ENCODE results near the gene STPG3. TPM values are rescaled to one million over a fixed set of nuclear protein-coding genes. Genes with fewer than 3 reads are reported as not detected.
"Not testable (repeated sequence)": the region's sequence is repeated elsewhere in the genome, so short reads cannot be mapped to it uniquely, and the experiment has no call there.

STPG3 gene
- total and polyA plus RNA-seq, 5 donors from 2014 or later: not detected

GRCh38 chr9:137256362-137256761 lies 5.3 kb downstream of the STPG3 start:
- ATAC-seq (ENCODE audit: low read depth in 2 of 2): no peak
- Mint-ChIP-seq H3K4me1 (peaks cover 0 to 26% (median 3%) of the 10 kb centered on the region in 4 donors), H3K4me3 (peak overlapping the region; percentile 18 to 92 (median 85)), H3K9me3 (no peaks in the 10 kb centered on the region), H3K27me3 (no peaks in the 10 kb centered on the region), H3K36me3 (peaks cover 7% of the 10 kb centered on the region), H3K27ac (peak overlapping the region in 1 of 3 donors; percentile 67)
- no peak for DNase-seq
- H3K9me3 ChIP-seq (ENCODE audit: control insufficient read depth in 2 of 2, low read length in 2 of 2): no peaks in the 10 kb centered on the region
- peaks cover 12% of the 10 kb centered on the region for H3K36me3 ChIP-seq (ENCODE audit: control insufficient read depth, insufficient read depth, low read length)
- H3K4me3 ChIP-seq (ENCODE audit: low read depth, low read length): peak overlapping the region; percentile 53
- H3K27me3 ChIP-seq (ENCODE audit: control insufficient read depth, insufficient read depth, low read length): no peaks in the 10 kb centered on the region
- H3K27ac ChIP-seq (ENCODE audit: insufficient read depth, low read length, poor library complexity, severe bottlenecking): no peak overlapping the region
- peaks cover 27% of the 10 kb centered on the region for H3K4me1 ChIP-seq (ENCODE audit: control insufficient read depth, insufficient read depth, low read length, poor library complexity, severe bottlenecking)

GRCh38 chr9:137256856-137257255 lies 5.8 kb downstream of the STPG3 start:
- Histone ChIP-seq H3K4me1 (ENCODE audit: control insufficient read depth, insufficient read depth, low read length, poor library complexity, severe bottlenecking) (peaks cover 27% of the 10 kb centered on the region), H3K27me3 (ENCODE audit: control insufficient read depth, insufficient read depth, low read length) (no peaks in the 10 kb centered on the region), H3K36me3 (ENCODE audit: control insufficient read depth, insufficient read depth, low read length) (peaks cover 12% of the 10 kb centered on the region), H3K4me3 (ENCODE audit: low read depth, low read length) (no peak overlapping the region), H3K9me3 (ENCODE audit: control insufficient read depth in 2 of 2, low read length in 2 of 2) (no peaks in the 10 kb centered on the region), H3K27ac (ENCODE audit: insufficient read depth, low read length, poor library complexity, severe bottlenecking) (no peak overlapping the region)
- Mint-ChIP-seq H3K9me3 (no peaks in the 10 kb centered on the region), H3K4me1 (peaks cover 0 to 30% (median 4%) of the 10 kb centered on the region in 4 donors), H3K36me3 (peaks cover 11% of the 10 kb centered on the region), H3K27me3 (no peaks in the 10 kb centered on the region), H3K27ac (peak overlapping the region in 1 of 3 donors; percentile 11), H3K4me3 (peak overlapping the region; percentile 18 to 92 (median 85))
- DNase-seq (no peak), ATAC-seq (ENCODE audit: low read depth in 2 of 2) (no peak)

- not testable (repeated sequence) for DNase-seq; H3K27ac ChIP-seq (ENCODE audit: insufficient read depth, low read length, poor library complexity, severe bottlenecking); H3K27me3 Mint-ChIP-seq; H3K4me3 ChIP-seq (ENCODE audit: low read depth, low read length); H3K27me3 ChIP-seq (ENCODE audit: control insufficient read depth, insufficient read depth, low read length); H3K4me3 Mint-ChIP-seq; H3K27ac Mint-ChIP-seq; H3K9me3 ChIP-seq (ENCODE audit: control insufficient read depth in 2 of 2, low read length in 2 of 2); H3K4me1 Mint-ChIP-seq; ATAC-seq (ENCODE audit: low read depth in 2 of 2); H3K4me1 ChIP-seq (ENCODE audit: control insufficient read depth, insufficient read depth, low read length, poor library complexity, severe bottlenecking); H3K9me3 Mint-ChIP-seq
- peaks cover 30% of the 10 kb centered on the region for H3K36me3 ChIP-seq (ENCODE audit: control insufficient read depth, insufficient read depth, low read length)
- peaks cover 12% of the 10 kb centered on the region for H3K36me3 Mint-ChIP-seq
Observed at GRCh38 chr9:137262173-137262908, 11.3 kb downstream of the STPG3 start.

GRCh38 chr9:137262909-137263285 lies 11.8 kb downstream of the STPG3 start:
- Histone ChIP-seq H3K4me1 (ENCODE audit: control insufficient read depth, insufficient read depth, low read length, poor library complexity, severe bottlenecking) (no peaks in the 10 kb centered on the region), H3K27ac (ENCODE audit: insufficient read depth, low read length, poor library complexity, severe bottlenecking) (no peak overlapping the region), H3K36me3 (ENCODE audit: control insufficient read depth, insufficient read depth, low read length) (peaks cover 30% of the 10 kb centered on the region), H3K27me3 (ENCODE audit: control insufficient read depth, insufficient read depth, low read length) (no peaks in the 10 kb centered on the region), H3K9me3 (ENCODE audit: control insufficient read depth in 2 of 2, low read length in 2 of 2) (no peaks in the 10 kb centered on the region), H3K4me3 (ENCODE audit: low read depth, low read length) (no peak overlapping the region)
- Mint-ChIP-seq H3K4me3 (no peak overlapping the region), H3K27ac (no peak overlapping the region), H3K4me1 (peaks cover 0 to 10% (median 1%) of the 10 kb centered on the region in 4 donors), H3K27me3 (no peaks in the 10 kb centered on the region), H3K36me3 (peaks cover 12% of the 10 kb centered on the region), H3K9me3 (no peaks in the 10 kb centered on the region)
- ATAC-seq (ENCODE audit: low read depth in 2 of 2) (no peak), DNase-seq (no peak)

- Histone ChIP-seq H3K4me1 (ENCODE audit: control insufficient read depth, insufficient read depth, low read length, poor library complexity, severe bottlenecking) (no peaks in the 10 kb centered on the region), H3K9me3 (ENCODE audit: control insufficient read depth in 2 of 2, low read length in 2 of 2) (no peaks in the 10 kb centered on the region), H3K27me3 (ENCODE audit: control insufficient read depth, insufficient read depth, low read length) (no peaks in the 10 kb centered on the region), H3K4me3 (ENCODE audit: low read depth, low read length) (no peak overlapping the region), H3K27ac (ENCODE audit: insufficient read depth, low read length, poor library complexity, severe bottlenecking) (no peak overlapping the region), H3K36me3 (ENCODE audit: control insufficient read depth, insufficient read depth, low read length) (peaks cover 30% of the 10 kb centered on the region)
- Mint-ChIP-seq H3K27me3 (no peaks in the 10 kb centered on the region), H3K4me3 (no peak overlapping the region), H3K36me3 (peaks cover 13% of the 10 kb centered on the region), H3K27ac (no peak overlapping the region), H3K9me3 (no peaks in the 10 kb centered on the region), H3K4me1 (peaks cover 0 to 11% (median 1%) of the 10 kb centered on the region in 4 donors)
- ATAC-seq (ENCODE audit: low read depth in 2 of 2) (no peak), DNase-seq (no peak)
Observed at GRCh38 chr9:137263506-137263905, 12.4 kb downstream of the STPG3 start.

- DNase-seq (no peak), ATAC-seq (ENCODE audit: low read depth in 2 of 2) (no peak)
- Histone ChIP-seq H3K4me3 (ENCODE audit: low read depth, low read length) (no peak overlapping the region), H3K9me3 (ENCODE audit: control insufficient read depth in 2 of 2, low read length in 2 of 2) (no peaks in the 10 kb centered on the region), H3K4me1 (ENCODE audit: control insufficient read depth, insufficient read depth, low read length, poor library complexity, severe bottlenecking) (no peaks in the 10 kb centered on the region), H3K27me3 (ENCODE audit: control insufficient read depth, insufficient read depth, low read length) (no peaks in the 10 kb centered on the region), H3K36me3 (ENCODE audit: control insufficient read depth, insufficient read depth, low read length) (peaks cover 31% of the 10 kb centered on the region), H3K27ac (ENCODE audit: insufficient read depth, low read length, poor library complexity, severe bottlenecking) (no peak overlapping the region)
- Mint-ChIP-seq H3K4me3 (no peak overlapping the region), H3K36me3 (peaks cover 14% of the 10 kb centered on the region), H3K9me3 (no peaks in the 10 kb centered on the region), H3K27me3 (no peaks in the 10 kb centered on the region), H3K27ac (no peak overlapping the region), H3K4me1 (peaks cover 0 to 14% (median 3%) of the 10 kb centered on the region in 4 donors)
Observed at GRCh38 chr9:137264067-137264466, 13.0 kb downstream of the STPG3 start.

- no peaks in the 10 kb centered on the region for H3K4me1 ChIP-seq (ENCODE audit: control insufficient read depth, insufficient read depth, low read length, poor library complexity, severe bottlenecking)
- no peaks in the 10 kb centered on the region for H3K9me3 ChIP-seq (ENCODE audit: control insufficient read depth in 2 of 2, low read length in 2 of 2)
- Mint-ChIP-seq H3K36me3 (peaks cover 19% of the 10 kb centered on the region), H3K4me1 (peaks cover 0 to 13% (median 5%) of the 10 kb centered on the region in 4 donors), H3K27me3 (no peaks in the 10 kb centered on the region), H3K9me3 (no peaks in the 10 kb centered on the region), H3K27ac (no peak overlapping the region), H3K4me3 (no peak overlapping the region)
- ATAC-seq (ENCODE audit: low read depth in 2 of 2) (no peak), DNase-seq (no peak)
- peaks cover 34% of the 10 kb centered on the region for H3K36me3 ChIP-seq (ENCODE audit: control insufficient read depth, insufficient read depth, low read length)
- H3K27ac ChIP-seq (ENCODE audit: insufficient read depth, low read length, poor library complexity, severe bottlenecking): no peak overlapping the region
- H3K27me3 ChIP-seq (ENCODE audit: control insufficient read depth, insufficient read depth, low read length): no peaks in the 10 kb centered on the region
- no peak overlapping the region for H3K4me3 ChIP-seq (ENCODE audit: low read depth, low read length)
Observed at GRCh38 chr9:137265496-137266161, 14.5 kb downstream of the STPG3 start.

- Histone ChIP-seq H3K27me3 (ENCODE audit: control insufficient read depth, insufficient read depth, low read length) (no peaks in the 10 kb centered on the region), H3K27ac (ENCODE audit: insufficient read depth, low read length, poor library complexity, severe bottlenecking) (no peak overlapping the region), H3K36me3 (ENCODE audit: control insufficient read depth, insufficient read depth, low read length) (peaks cover 34% of the 10 kb centered on the region), H3K9me3 (ENCODE audit: control insufficient read depth in 2 of 2, low read length in 2 of 2) (no peaks in the 10 kb centered on the region), H3K4me1 (ENCODE audit: control insufficient read depth, insufficient read depth, low read length, poor library complexity, severe bottlenecking) (no peaks in the 10 kb centered on the region), H3K4me3 (ENCODE audit: low read depth, low read length) (no peak overlapping the region)
- peaks cover 19% of the 10 kb centered on the region for H3K36me3 Mint-ChIP-seq
- no peak overlapping the region for H3K27ac Mint-ChIP-seq
- H3K27me3 Mint-ChIP-seq: no peaks in the 10 kb centered on the region
- no peaks in the 10 kb centered on the region for H3K9me3 Mint-ChIP-seq
- no peak for DNase-seq
- peaks cover 0 to 13% (median 5%) of the 10 kb centered on the region in 4 donors for H3K4me1 Mint-ChIP-seq
- no peak for ATAC-seq (ENCODE audit: low read depth in 2 of 2)
- H3K4me3 Mint-ChIP-seq: no peak overlapping the region
Observed at GRCh38 chr9:137266162-137266527, 15.1 kb downstream of the STPG3 start.

Measured in CD4-positive, CD25-positive, alpha-beta regulatory T cell (primary cell).